ENCODE measurements around the gene CLEC4G.
"Not testable (repeated sequence)": the region's sequence is repeated elsewhere in the genome, so short reads cannot be mapped to it uniquely, and the experiment has no call there.

CLEC4G gene

GRCh38 chr19:7732045-7732444 lies at the start of gene CLEC4G:
CLEC4G (minus strand) TSS chr19:7732110; CDS start chr19:7732102, 8 bp downstream.
- DNase-seq (ENCODE audit: low read depth in 2 of 2) = no peak

GRCh38 chr19:7781157-7781556 lies 49.2 kb upstream of the CLEC4G start:
- DNase-seq (ENCODE audit: low read depth in 2 of 2) = no peak

- no peak for DNase-seq (ENCODE audit: low read depth in 2 of 2)
Observed at GRCh38 chr19:7779631-7780486, 47.9 kb upstream of the CLEC4G start.

- no peak for DNase-seq (ENCODE audit: low read depth in 2 of 2)
Observed at GRCh38 chr19:7778081-7778480, 46.2 kb upstream of the CLEC4G start.

- no peak for DNase-seq (ENCODE audit: low read depth in 2 of 2)
Observed at GRCh38 chr19:7775761-7776160, 43.9 kb upstream of the CLEC4G start.

- no peak for DNase-seq (ENCODE audit: low read depth in 2 of 2)
Observed at GRCh38 chr19:7773841-7774240, 41.9 kb upstream of the CLEC4G start.

GRCh38 chr19:7772752-7773291 lies 40.9 kb upstream of the CLEC4G start:
- no peak for DNase-seq (ENCODE audit: low read depth in 2 of 2)

- DNase-seq (ENCODE audit: low read depth in 2 of 2) = no peak
Observed at GRCh38 chr19:7771072-7771471, 39.2 kb upstream of the CLEC4G start.

GRCh38 chr19:7769171-7769570 lies 37.3 kb upstream of the CLEC4G start:
- DNase-seq (ENCODE audit: low read depth in 2 of 2) = no peak

GRCh38 chr19:7767487-7767886 lies 35.6 kb upstream of the CLEC4G start:
- no peak for DNase-seq (ENCODE audit: low read depth in 2 of 2)

- DNase-seq (ENCODE audit: low read depth in 2 of 2) = no peak
Observed at GRCh38 chr19:7766535-7766934, 34.6 kb upstream of the CLEC4G start.

- not testable (repeated sequence) for DNase-seq (ENCODE audit: low read depth in 2 of 2)
Observed at GRCh38 chr19:7765043-7765442, 33.1 kb upstream of the CLEC4G start.

- not testable (repeated sequence) for DNase-seq (ENCODE audit: low read depth in 2 of 2)
Observed at GRCh38 chr19:7764157-7764556, 32.2 kb upstream of the CLEC4G start.

GRCh38 chr19:7763696-7764095 lies 31.8 kb upstream of the CLEC4G start:
- DNase-seq (ENCODE audit: low read depth in 2 of 2) = no peak

GRCh38 chr19:7762719-7763293 lies 30.9 kb upstream of the CLEC4G start, which contains the start of gene CLEC4M:
CLEC4M (plus strand) TSS chr19:7763243; CDS start chr19:7763267, 24 bp downstream.
- DNase-seq (ENCODE audit: low read depth in 2 of 2) = no peak

- DNase-seq (ENCODE audit: low read depth in 2 of 2) = no peak
Observed at GRCh38 chr19:7759156-7759555, 27.2 kb upstream of the CLEC4G start.

GRCh38 chr19:7757358-7757757 lies 25.4 kb upstream of the CLEC4G start:
- no peak for DNase-seq (ENCODE audit: low read depth in 2 of 2)

GRCh38 chr19:7756258-7756657 lies 24.3 kb upstream of the CLEC4G start:
- no peak for DNase-seq (ENCODE audit: low read depth in 2 of 2)

- DNase-seq (ENCODE audit: low read depth in 2 of 2) = no peak
Observed at GRCh38 chr19:7751157-7751783, 19.4 kb upstream of the CLEC4G start.

GRCh38 chr19:7748756-7749155 lies 16.8 kb upstream of the CLEC4G start:
- no peak for DNase-seq (ENCODE audit: low read depth in 2 of 2)

- DNase-seq (ENCODE audit: low read depth in 2 of 2) = no peak
Observed at GRCh38 chr19:7748171-7748570, 16.3 kb upstream of the CLEC4G start.

All from stimulated activated CD8-positive, alpha-beta memory T cell treated with anti-CD3 and anti-CD28 coated beads, Interleukin-7, amount 100 ng/mL, for 1 hour (primary cell).